Germinal center (tissue), 1 donor: ENCODE data around the gene CRACDL.

Experiments
- DNase-seq: peaks from one replicate; pipeline ENCODE4 v3.0.0; 2012; ENCODE audit warnings: mixed read lengths, low spot score

CRACDL gene

GRCh38 chr2:98935777-98936352, at the start of gene CRACDL:
CRACDL (minus strand) TSS chr2:98936225; CDS start chr2:98846800, 89,425 bp downstream.
- no peak for DNase-seq

GRCh38 chr2:98975611-98976010, 39.6 kb upstream of the CRACDL start:
- DNase-seq, result no peak

- no peak for DNase-seq
These were observed 36.6 kb upstream of the CRACDL start for GRCh38 chr2:98972582-98973167.

- DNase-seq, result no peak
These were observed 23.9 kb upstream of the CRACDL start for GRCh38 chr2:98959810-98960507.

- no peak for DNase-seq
These were observed 16.9 kb upstream of the CRACDL start for GRCh38 chr2:98952966-98953365.

GRCh38 chr2:98948956-98949739, 13.1 kb upstream of the CRACDL start:
- no peak for DNase-seq

- DNase-seq, result no peak
These were observed 11.5 kb upstream of the CRACDL start for GRCh38 chr2:98947554-98947953.

GRCh38 chr2:98946855-98947254, 10.8 kb upstream of the CRACDL start:
- DNase-seq, result no peak

- no peak for DNase-seq
These were observed 8.8 kb upstream of the CRACDL start for GRCh38 chr2:98944775-98945174.

- DNase-seq, result no peak
These were observed 4.1 kb upstream of the CRACDL start for GRCh38 chr2:98940102-98940501.

- DNase-seq, result no peak
These were observed 1.9 kb upstream of the CRACDL start for GRCh38 chr2:98937906-98938305.

GRCh38 chr2:98936353-98937351, 627 bp upstream of the CRACDL start:
- DNase-seq, result no peak

- DNase-seq, result no peak
These were observed 784 bp downstream of the CRACDL start for GRCh38 chr2:98935111-98935770.

GRCh38 chr2:98932778-98933343, 3.2 kb downstream of the CRACDL start:
- no peak for DNase-seq

GRCh38 chr2:98932164-98932563, 3.9 kb downstream of the CRACDL start:
- DNase-seq, result no peak

- DNase-seq, result no peak
These were observed 4.4 kb downstream of the CRACDL start for GRCh38 chr2:98931596-98931995.

GRCh38 chr2:98929920-98930319, 6.1 kb downstream of the CRACDL start:
- DNase-seq, result no peak

- no peak for DNase-seq
These were observed 7.8 kb downstream of the CRACDL start for GRCh38 chr2:98928242-98928641.

GRCh38 chr2:98927027-98927426, 9.0 kb downstream of the CRACDL start:
- DNase-seq, result no peak

GRCh38 chr2:98926601-98927000, 9.4 kb downstream of the CRACDL start:
- no peak for DNase-seq

GRCh38 chr2:98924910-98925309, 11.1 kb downstream of the CRACDL start:
- DNase-seq, result no peak
